ENCODE measurements around the gene TBX4.

TBX4 gene

DNA sequence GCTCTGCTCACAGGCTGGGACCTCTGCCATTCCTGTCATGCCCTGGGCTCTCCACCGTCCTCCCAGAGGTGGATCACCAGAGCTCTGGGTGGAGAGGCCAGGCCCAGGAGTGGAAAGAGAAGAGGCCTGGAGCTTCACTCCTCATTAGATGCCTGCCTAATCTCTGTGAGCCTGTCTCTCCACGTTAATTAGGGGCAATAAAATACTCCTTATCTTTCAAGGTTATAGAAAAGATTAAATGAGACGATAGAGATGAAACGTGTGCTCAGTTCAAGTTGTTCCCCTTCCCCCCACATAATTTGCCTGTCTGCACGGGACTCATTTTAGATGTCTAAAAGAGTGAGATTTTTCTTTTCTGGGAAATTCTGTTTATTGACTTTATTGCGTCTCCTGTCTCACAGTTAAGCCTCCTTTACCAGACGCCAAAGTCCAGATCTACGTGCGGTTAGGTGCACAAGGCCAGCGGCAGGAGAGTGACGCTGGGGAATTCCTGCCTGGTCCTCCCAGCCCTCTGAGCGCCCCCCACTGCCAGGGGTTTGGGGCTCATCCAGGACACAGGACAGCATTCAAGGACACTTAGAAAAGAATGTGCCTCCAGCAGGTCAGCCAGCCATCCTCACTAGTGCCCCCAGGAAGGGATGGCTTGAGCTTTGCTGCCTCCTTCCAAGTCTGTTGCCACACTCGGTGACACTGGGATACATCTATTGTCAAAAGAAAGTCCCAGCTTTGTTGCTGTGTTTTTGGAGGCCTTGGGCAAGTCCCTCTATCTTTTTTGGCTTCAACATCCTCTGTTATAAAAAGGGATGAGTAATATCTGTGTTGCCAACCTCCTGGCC, 42.3 kb downstream of the TBX4 start:
- DNase-seq, result no peak
- H3K27me3 ChIP-seq (replicated peaks), result no peaks in the 10 kb centered on the region
- H3K27ac ChIP-seq, result no peak overlapping the region
- no peaks in the 10 kb centered on the region for H3K36me3 ChIP-seq (replicated peaks)
- H3K4me3 ChIP-seq (ENCODE audit: low read depth, low read length), result no peak overlapping the region
- TF ChIP-seq, protein P1, sequence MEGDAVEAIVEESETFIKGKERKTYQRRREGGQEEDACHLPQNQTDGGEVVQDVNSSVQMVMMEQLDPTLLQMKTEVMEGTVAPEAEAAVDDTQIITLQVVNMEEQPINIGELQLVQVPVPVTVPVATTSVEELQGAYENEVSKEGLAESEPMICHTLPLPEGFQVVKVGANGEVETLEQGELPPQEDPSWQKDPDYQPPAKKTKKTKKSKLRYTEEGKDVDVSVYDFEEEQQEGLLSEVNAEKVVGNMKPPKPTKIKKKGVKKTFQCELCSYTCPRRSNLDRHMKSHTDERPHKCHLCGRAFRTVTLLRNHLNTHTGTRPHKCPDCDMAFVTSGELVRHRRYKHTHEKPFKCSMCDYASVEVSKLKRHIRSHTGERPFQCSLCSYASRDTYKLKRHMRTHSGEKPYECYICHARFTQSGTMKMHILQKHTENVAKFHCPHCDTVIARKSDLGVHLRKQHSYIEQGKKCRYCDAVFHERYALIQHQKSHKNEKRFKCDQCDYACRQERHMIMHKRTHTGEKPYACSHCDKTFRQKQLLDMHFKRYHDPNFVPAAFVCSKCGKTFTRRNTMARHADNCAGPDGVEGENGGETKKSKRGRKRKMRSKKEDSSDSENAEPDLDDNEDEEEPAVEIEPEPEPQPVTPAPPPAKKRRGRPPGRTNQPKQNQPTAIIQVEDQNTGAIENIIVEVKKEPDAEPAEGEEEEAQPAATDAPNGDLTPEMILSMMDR (IDR thresholded peaks at IDR 0.05; ENCODE audit: low read depth, low read length, missing control alignments), result no peak
- in situ Hi-C loops (cut with HindIII; ENCODE audit: low pct_ligation_motif_present, low sequenced_read_pairs), result no loop called here

DNA sequence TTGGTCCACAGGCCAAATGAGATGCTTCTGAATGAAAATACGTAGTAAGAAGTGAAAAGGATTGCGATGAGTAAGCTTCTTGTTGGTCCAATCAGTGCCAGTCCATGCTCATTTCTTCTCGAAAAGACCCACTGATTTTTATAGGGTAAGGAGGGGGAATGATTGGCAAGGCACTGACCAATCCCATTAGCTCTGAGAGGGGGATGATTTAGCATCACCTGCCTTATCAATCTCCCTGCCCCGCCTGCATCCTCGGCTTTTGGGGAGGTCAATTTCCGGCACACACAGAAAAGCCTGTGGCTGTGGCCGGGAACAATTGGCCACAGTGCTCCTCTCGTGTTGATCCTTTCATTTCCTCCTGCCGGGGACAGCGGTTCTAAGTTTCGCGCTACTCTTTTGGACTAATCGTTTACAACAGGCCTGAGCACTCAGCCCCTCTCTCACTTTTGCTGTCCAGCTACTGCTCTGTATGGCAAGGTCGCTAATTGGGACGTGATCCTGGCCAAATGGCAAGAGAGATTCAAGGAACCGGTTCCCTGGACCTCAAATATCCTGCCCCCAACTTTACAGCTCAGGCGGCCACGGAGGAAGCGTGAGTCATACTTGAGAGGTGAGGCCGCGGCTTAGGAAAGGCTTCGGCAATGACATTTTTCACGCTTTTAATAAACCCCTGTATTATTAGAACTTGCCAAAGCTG, 43.1 kb downstream of the TBX4 start:
- TF ChIP-seq, protein P1 (IDR thresholded peaks at IDR 0.05; ENCODE audit: low read depth, low read length, missing control alignments), result no peak
- H3K27me3 ChIP-seq (replicated peaks), result no peaks in the 10 kb centered on the region
- no peak overlapping the region for H3K27ac ChIP-seq
- no peaks in the 10 kb centered on the region for H3K36me3 ChIP-seq (replicated peaks)
- in situ Hi-C loops (cut with HindIII; ENCODE audit: low pct_ligation_motif_present, low sequenced_read_pairs), result no loop called here
- DNase-seq, result no peak
- H3K4me3 ChIP-seq (ENCODE audit: low read depth, low read length), result peak overlapping the region; percentile 39

DNA sequence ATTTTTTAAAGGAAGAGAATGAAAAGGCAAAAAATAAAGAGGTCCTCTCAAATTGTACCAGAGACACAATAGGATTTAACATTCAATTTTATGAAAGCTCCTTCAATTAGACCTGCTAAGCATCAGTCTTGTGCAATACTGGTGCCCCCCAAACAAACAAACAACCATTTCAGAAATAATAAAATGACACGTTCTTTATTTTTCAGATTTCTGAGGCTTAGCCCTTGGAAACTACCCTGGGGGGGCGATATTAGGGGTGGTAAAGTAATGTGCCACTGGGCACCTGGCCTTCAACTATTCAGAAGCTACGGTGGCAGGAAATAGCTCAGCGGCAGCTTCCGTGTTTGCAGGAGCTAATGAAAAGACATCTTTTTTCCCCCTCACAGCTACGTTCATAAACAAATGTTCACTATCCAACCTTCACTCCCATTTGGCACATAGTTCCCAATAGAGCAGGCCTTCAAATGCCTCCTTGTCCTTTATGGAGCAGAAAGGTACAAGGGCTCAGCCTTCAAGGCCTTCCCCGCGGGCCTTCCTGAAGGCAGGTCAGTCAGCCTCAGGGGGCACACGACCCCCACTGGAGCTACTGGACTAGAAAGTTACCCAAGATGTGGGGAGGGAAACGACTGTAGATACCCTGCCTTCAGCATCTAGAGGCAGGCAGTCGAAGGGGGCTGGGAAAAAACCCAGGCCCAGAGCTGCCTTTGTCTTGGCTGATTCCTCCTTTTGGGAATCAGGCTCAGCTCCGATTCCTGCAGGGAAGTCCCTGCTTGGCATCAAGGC, 44.1 kb downstream of the TBX4 start:
- Histone ChIP-seq H3K27ac (no peak overlapping the region), H3K4me3 (ENCODE audit: low read depth, low read length) (no peak overlapping the region), H3K36me3 (replicated peaks) (no peaks in the 10 kb centered on the region), H3K27me3 (replicated peaks) (no peaks in the 10 kb centered on the region)
- DNase-seq, result no peak
- TF ChIP-seq, protein P1 (IDR thresholded peaks at IDR 0.05; ENCODE audit: low read depth, low read length, missing control alignments), result no peak
- in situ Hi-C loops (cut with HindIII; ENCODE audit: low pct_ligation_motif_present, low sequenced_read_pairs), result no loop called here

DNA sequence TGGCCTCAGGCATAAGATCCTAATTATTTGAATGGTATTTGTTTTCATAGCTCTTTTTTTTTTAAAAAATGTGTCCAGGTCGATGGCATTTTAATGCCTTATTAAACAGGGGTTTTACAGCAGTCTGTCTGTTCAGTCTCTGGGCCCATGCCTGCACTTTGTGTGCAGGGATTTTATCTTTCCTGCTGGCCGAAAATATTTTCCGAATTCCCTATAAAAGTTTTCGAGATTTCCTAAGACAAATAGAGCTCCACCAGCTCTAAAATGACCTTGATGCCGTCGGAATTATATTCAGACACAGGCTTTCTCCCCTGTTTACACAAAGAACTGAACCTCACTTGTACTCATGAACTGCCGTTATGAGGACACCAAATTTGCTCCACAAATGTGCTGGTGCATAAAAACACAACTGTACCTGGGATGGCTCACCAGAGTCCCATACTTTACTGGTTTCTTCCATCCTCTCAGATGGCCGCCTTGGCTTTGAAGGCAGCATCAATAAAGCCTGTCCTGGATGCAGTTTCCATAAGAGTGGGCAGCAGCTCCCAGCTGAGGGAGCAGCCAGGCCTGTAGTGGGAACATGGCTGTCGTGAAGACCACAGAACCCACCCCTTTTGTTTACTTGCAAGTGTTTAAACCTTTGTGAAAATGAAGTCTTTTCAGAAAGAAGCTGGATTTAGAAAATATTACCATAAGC, 44.9 kb downstream of the TBX4 start:
- H3K4me3 ChIP-seq (ENCODE audit: low read depth, low read length), result no peak overlapping the region
- TF ChIP-seq, protein P1 (IDR thresholded peaks at IDR 0.05; ENCODE audit: low read depth, low read length, missing control alignments), result no peak
- no peaks in the 10 kb centered on the region for H3K36me3 ChIP-seq (replicated peaks)
- no peak for DNase-seq
- no peak overlapping the region for H3K27ac ChIP-seq
- no peaks in the 10 kb centered on the region for H3K27me3 ChIP-seq (replicated peaks)
- in situ Hi-C loops (cut with HindIII; ENCODE audit: low pct_ligation_motif_present, low sequenced_read_pairs), result no loop called here

Data from brain microvascular endothelial cell (primary cell).